T-helper 2 cell treated with Interferon-gamma antibody and Interleukin-4, amounts not matched to agents 100 ng/mL and 5 ng/mL, for 36 hours (primary cell): ENCODE measurements around the gene TIMM9. TPM values are rescaled to one million over a fixed set of nuclear protein-coding genes. Genes with fewer than 3 reads are reported as not detected.

Experiments
- intact Hi-C: fragments of 100-400 bp; cut with micrococcal nuclease; formaldehyde crosslinking; loops from one replicate; pipeline ENCODE4 v1.15.1; 2023
- total RNA-seq: library from RNA; stranded (reverse); gene quantifications from 2 replicates; pipeline ENCODE4 v1.2.3, GENCODE V29; 2022

Gene TIMM9
- total RNA-seq, 1 donor from 2014 or later = 39.9 TPM

DNA sequence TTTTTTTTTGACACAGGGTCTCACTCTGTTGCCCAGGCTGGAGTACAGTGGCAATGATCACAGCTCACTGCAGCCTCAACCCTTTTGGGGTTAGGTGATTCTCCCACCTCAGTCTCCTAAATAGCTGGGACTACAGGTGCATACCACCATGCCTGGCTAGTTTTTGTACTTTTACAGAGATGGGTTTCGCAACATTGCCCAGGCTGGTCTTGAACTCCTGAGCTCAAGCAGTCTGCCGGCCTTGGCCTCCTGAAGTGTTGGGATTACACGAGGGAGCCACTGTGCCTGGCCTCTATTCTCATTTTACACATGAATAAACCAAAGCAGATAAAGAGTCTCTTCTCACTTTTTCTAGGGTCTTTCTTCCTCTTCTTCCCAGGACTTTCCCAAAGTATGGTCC, 28.4 kb downstream of the TIMM9 start:
- intact Hi-C loops = loop anchor here (10.0 kb wide), 1 partner anchor 294 kb away; no protein-coding TSS in a partner anchor

DNA sequence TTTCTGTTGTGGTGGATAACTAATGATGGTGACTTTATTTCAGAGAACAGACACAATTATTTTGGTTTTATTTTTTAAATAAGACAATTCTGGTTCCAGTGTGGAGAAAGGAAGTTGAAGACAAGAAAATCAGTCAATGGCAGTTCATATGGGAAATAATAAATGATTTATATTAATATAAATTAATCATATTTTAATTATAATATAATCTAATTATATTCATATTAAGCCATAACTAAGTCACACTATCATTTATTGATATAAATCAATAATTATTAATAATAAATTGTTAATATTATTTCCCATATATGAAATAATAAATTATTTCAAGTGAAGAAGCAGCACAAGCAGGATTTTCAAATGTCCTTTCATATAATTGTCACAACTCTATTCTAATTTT, 28.8 kb downstream of the TIMM9 start:
- intact Hi-C loops = loop anchor here (10.0 kb wide), 1 partner anchor 294 kb away; no protein-coding TSS in a partner anchor

DNA sequence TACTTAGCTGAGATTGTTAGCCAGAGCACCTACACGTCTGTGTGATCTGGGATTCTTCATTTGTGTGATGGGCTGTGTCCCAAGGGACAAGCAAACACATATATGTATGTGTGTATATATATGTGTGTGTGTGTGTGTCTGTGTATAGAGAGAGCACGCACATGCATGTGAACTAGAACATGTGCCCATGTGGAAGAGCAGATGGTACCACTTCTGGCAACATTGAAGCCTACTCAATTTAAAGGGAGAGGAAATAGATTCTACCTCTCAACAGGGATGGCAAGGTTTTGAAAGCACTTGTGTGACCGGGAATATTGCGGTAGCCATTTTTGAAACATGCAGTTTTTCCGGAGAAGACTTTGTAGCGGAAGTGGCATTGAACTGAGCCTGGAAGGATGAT, 30.2 kb downstream of the TIMM9 start:
- intact Hi-C loops = loop anchor here (10.0 kb wide), 1 partner anchor 292 kb away; no protein-coding TSS in a partner anchor

DNA sequence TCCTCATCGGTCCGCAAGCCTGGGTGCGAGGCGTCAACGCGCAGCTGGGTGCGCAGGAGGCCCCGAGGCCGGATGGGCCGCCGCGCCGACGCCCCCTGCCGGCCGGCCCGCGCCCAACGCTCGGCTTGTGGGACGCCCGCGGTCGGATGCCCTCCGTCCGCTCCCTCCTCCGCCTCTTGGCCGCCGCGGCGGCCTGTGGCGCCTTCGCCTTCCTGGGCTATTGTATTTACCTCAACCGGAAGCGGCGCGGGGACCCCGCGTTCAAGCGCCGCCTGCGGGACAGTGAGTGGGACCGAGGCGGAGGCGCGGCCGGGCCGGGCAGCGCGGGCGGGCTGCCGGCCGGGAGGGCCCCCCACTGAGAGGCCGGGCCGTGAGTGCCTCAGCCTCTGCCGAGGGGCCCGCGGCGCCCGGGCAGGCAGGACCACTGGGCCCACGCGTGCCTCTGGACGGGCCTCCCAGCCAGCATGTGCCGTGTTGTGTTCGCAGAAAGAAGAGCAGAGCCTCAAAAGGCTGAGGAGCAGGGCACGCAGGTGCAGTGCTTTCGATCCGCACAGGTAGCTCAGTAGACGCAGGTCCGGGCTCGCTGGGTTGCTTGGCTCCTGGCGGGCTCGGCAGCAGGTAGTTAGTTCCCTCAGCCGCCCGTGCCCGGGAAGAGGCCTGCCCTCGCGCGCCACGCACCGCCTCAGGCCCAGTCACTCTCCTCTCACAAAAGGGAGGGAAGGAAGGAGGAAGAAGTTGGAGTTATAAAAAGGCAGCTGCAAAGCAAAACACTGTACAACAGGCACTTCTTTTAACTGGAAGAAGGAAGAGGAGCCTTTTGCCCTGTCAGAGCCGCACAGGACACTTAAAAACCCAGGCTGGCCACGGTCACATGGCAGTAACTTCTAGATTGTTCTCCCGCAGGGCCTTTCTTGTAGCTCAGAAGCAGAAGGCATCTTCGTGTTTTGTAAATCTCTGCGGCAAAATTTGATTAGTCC, 31.2 kb downstream of the TIMM9 start, which contains the start of gene TOMM20L:
TSS of gene TOMM20L (plus strand) at position 119 of the 977 bp plus-strand sequence. CDS start at position 147, 28 bp downstream.
- intact Hi-C loops = loop anchor here (10.0 kb wide), 1 partner anchor 291 kb away; no protein-coding TSS in a partner anchor

DNA sequence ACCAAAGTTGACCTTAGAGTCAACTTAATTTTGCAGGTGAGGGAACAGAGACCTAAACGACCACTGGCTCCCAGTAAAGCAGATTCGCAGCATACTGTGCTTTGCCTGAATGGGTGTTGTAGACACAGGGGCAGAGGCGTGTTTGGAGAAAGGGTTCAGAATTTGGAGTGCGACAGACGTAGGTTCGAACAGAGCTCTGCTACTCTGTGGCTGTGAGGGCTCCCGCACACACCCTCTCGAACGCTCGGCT, 31.8 kb downstream of the TIMM9 start:
- intact Hi-C loops = loop anchor here (10.0 kb wide), 1 partner anchor 291 kb away; no protein-coding TSS in a partner anchor

DNA sequence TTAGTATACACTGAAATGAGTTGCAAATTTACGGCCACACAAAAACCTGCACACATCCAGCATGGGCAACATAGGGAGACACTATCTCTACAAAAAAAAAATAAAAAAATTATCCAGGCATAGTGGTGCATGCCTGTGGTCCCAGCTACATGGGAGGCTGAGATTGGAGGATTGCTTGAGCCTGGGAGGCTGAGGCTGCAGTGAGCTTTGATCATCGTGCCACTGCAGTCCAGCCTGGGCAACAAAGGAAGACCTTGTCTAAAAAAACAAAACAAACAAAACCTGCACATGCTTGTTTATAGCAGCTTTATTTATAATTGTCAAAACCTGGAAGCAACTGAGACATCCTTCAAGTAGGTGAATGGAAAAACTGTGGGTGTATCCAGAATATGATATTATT, 36.5 kb downstream of the TIMM9 start:
- intact Hi-C loops = loop anchor here (10.0 kb wide), 1 partner anchor 286 kb away; no protein-coding TSS in a partner anchor

DNA sequence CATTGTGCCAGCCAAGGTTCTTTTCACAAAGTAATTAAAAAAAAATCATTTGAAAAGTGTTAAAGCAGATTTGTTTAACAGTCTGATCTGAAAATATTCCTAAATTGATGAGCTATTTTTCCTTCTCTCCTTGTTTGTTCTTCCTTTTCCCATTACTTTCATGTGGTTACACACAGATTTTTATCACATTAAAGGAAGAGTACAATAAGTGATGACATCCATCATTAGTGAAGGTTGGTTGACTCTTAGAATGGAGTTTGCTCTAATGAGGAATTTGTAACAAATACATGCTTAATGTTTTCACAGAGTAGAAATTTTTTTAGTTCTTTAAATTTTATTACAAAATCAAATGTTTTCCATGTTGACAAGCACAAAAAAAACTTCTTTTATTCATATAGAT, 50.5 kb downstream of the TIMM9 start:
- intact Hi-C loops = no loop called here

DNA sequence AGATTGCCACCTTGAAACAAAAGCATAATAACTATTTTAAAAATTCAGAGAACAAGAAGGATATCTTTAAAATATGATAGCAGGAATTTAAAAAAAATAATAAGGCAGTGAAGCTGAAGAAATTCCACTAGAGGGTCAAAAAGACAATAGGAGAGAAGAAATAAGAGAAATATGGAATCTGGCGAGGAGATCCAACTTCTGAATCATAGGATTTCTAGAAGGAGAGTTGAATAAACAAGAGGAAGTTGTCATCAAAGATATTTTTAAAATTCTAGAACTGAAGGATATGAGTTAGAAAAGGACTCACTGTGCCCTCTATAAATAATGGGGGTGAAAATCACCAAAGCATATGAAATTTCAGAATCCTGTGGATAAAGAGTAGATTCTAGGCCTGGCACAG, 58.4 kb downstream of the TIMM9 start:
- intact Hi-C loops = no loop called here

DNA sequence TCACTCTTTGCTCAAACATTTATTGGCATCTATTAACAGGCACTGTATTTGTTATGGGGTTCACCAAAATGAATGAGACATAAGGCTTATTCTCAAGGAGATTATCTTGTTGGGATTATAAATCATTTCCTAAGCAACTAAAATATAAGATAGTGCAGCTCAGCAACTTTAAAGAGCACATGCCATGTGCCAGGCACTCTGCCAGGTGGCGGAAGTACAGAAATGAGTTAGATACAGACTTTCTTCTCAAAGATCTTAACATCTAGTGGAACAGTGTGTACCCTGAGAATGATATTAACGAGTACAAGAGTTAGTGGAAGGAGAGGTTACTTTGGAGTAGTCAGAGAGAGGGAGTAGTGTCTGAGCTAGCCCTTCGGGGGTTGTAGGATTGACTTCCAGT, 60.0 kb downstream of the TIMM9 start:
- intact Hi-C loops = no loop called here

DNA sequence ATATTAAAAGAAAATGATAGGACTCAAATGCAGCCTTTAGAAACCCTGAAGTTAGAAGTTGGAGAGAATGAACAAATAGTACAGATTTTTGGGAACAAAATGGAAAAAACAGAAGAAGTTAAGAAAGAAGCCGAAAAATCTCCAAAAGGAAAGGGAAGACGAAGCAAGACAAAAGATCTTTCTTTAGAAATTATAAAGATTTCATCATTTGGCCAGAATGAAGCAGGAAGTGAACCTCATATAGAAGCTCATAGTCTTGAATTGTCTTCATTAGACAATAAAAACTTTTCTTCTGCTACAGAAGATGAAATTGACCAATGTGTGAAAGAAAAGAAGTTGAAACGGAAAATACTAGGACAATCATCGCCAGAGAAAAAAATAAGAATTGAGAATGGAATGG, 63.0 kb downstream of the TIMM9 start:
- intact Hi-C loops = no loop called here

DNA sequence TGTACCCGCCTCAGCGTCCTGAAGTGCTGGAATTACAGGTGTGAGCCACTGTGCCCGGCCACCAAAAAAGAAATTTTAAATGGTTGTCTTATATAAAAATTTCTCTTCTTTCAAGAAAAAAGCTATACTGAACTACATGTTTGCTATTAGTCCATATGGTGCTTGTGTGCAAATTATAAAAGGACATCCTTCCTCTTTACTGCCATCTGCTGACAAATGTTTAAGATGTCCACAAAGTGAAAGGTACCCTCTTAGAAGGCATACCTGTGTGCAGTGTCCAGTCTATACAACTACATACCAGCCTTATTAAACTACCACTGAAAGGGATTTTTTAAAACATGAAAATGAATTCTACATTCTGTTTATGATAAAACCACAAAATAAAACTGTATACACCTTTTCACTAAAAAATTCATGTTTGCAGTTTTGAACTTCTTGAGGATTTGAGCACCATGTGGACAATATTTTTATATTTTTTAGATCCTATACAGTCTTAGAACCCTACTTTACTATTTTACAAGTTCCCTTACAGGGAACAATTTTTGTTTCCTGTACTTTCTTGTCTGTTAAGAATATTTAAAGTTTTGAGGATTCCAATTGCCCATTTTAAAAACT, 64.4 kb downstream of the TIMM9 start:
- intact Hi-C loops = loop anchor here (1.0 kb wide), 1 partner anchor 255 kb away; no protein-coding TSS in a partner anchor

DNA sequence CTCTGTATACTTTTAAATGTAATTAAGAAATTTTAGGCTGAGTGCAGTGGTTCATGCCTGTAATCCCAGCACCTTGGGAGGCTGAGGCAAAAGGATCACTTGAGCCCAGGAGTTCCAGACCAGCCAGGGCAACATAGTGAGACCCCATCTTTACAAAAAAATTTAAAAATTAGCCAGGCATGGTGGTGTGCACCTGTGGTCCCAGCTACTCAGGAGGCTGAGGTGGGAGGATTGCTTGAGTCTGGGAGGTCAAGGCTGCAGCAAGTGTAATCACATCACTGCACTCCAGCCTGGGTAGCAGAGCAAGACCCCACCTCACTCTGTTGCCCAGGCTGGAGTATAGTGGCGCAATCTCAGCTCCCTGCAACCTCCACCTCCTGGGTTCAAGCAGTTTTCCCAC, 65.1 kb downstream of the TIMM9 start:
- intact Hi-C loops = loop anchor here (1.0 kb wide), 1 partner anchor 254 kb away; no protein-coding TSS in a partner anchor

Other genes with a start within 250 kb of the TIMM9 start
- gene ACTR10, start 227.4 kb downstream of the TIMM9 start, total RNA-seq = 44.3 and 47.7 TPM in 2 replicates
- 354 and 356 TPM in 2 replicates for gene PSMA3, start 182.7 kb downstream of the TIMM9 start, total RNA-seq
- gene ARID4A, start 129.0 kb downstream of the TIMM9 start, total RNA-seq = 27.3 and 27.4 TPM in 2 replicates
- gene TOMM20L, start 31.6 kb downstream of the TIMM9 start, total RNA-seq = not detected in 2 replicates
- gene KIAA0586, start 188 bp upstream of the TIMM9 start, total RNA-seq = 24.9 and 26.1 TPM in 2 replicates
- 4.3 and 4.8 TPM in 2 replicates for gene DACT1, start 210.4 kb upstream of the TIMM9 start, total RNA-seq